A673 (cell line): Measurements from ENCODE around the gene MAN1A2. TPM values are rescaled to one million over a fixed set of nuclear protein-coding genes. Genes with fewer than 3 reads are reported as not detected.

Experiments
- BruUV-seq: library from RNA; stranded (reverse); fragments of 400-500 nt; replicated peaks from 2 replicates; lab custom pipeline; 2021; lab: Mats Ljungman, UMichigan
- CTCF ChIA-PET: fragments of 300-600 bp; sonication (Branson Sonifier 250); formaldehyde crosslinking; loops from one replicate; lab custom pipeline; 2022; ENCODE audit warnings: antibody characterized with exemption; lab: Charles Lee
- POLR2A ChIA-PET: fragments of 300-600 bp; sonication (Branson Sonifier 250); formaldehyde crosslinking; loops from one replicate; lab custom pipeline; 2022; ENCODE audit warnings: antibody characterized with exemption; ENCODE audit not compliant: low non-redundant PET; lab: Charles Lee
- DNase-seq: peaks from one replicate; pipeline ENCODE4 v3.0.0-alpha.2; 2015; ENCODE audit warnings: low spot score
- H3K27ac ChIP-seq: fragments of 200-600 bp; sonication (generic); 2 replicates; pipeline ENCODE4 v1.5.1; 2016; ENCODE audit warnings: mixed run types, low read depth, mild to moderate bottlenecking, mixed read lengths, antibody characterized with exemption, low read length; ENCODE audit not compliant: poor library complexity, severe bottlenecking
- H3K27me3 ChIP-seq: fragments of 200-600 bp; sonication (generic); replicated peaks from 2 replicates; pipeline ENCODE4 v1.6.1; 2017; ENCODE audit warnings: mixed run types, low read depth, mild to moderate bottlenecking, mixed read lengths, antibody characterized with exemption, low read length; ENCODE audit not compliant: insufficient read depth, poor library complexity
- H3K36me3 ChIP-seq: fragments of 200-600 bp; sonication (generic); 2 replicates; pipeline ENCODE4 v1.6.1; 2016; ENCODE audit warnings: mixed run types, mild to moderate bottlenecking, mixed read lengths, antibody characterized with exemption, low read length; ENCODE audit not compliant: insufficient read depth, poor library complexity, severe bottlenecking
- H3K4me1 ChIP-seq: fragments of 200-600 bp; sonication (generic); 2 replicates; pipeline ENCODE4 v1.6.1; 2017; ENCODE audit warnings: mixed run types, mild to moderate bottlenecking, mixed read lengths, antibody characterized with exemption, low read length; ENCODE audit not compliant: insufficient read depth, poor library complexity, severe bottlenecking
- H3K4me3 ChIP-seq: fragments of 200-600 bp; sonication (generic); 2 replicates; pipeline ENCODE4 v1.5.1; 2016; ENCODE audit warnings: low read depth, mixed run types, mild to moderate bottlenecking, mixed read lengths, low read length; ENCODE audit not compliant: poor library complexity, severe bottlenecking
- H3K9me3 ChIP-seq: fragments of 200-600 bp; sonication (generic); 2 replicates; pipeline ENCODE4 v1.6.1; 2016; ENCODE audit warnings: mixed run types, low read depth, mild to moderate bottlenecking, mixed read lengths, antibody characterized with exemption, low read length; ENCODE audit not compliant: poor library complexity, severe bottlenecking
- EZH2 ChIP-seq: fragments of 200-600 bp; sonication (generic); IDR thresholded peaks from 2 replicates; pipeline ENCODE4 v1.6.1; 2017; ENCODE audit warnings: borderline replicate concordance, low read depth, mild to moderate bottlenecking, mixed read lengths, antibody characterized with exemption, low read length; ENCODE audit not compliant: poor library complexity, severe bottlenecking
- intact Hi-C: fragments of 100-400 bp; cut with micrococcal nuclease; formaldehyde crosslinking; loops from one replicate; pipeline ENCODE4 v1.10.0; 2022; ENCODE audit not compliant: unreplicated experiment
- total RNA-seq: library from RNA; stranded (reverse); gene quantifications from 2 replicates; pipeline ENCODE4 v1.2.3, GENCODE V29; 2021
- TF ChIP-seq, protein P1 (sequence below): fragments of 300-800, 200-600 bp; sonication (generic); conservative IDR thresholded peaks from 2 replicates; pipeline ENCODE4 v1.5.1; 2017; ENCODE audit warnings: low read depth, mild to moderate bottlenecking, antibody characterized with exemption, low read length, moderate library complexity, mixed read lengths

Gene MAN1A2
- total RNA-seq, 1 experiment from 2014 or later, result 31.8 TPM

DNA sequence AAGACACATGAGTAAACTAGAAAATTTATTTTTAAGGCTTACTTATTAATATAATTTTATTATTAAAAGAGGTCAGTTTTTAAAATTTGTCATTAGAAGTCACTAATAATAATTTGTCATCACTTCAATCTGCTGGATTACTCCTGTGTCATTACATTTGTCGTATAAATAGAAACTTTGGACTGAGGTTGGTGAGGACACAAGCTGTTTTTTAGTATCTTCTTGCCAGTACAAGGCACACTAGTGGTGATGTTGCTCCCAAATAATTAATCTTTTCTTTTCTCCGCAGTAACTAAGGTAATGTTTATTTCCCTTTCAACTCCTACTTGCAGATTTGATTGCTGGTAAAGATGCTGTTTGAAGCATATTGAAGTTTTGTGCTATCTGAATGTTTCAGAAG lies 179.2 kb downstream of the MAN1A2 start:
- intact Hi-C loops, result no loop called here
- POLR2A ChIA-PET, result no interaction called here
- Histone ChIP-seq H3K4me1 (no peaks in the 10 kb centered on the region), H3K27ac (no peak overlapping the region), H3K4me3 (no peak overlapping the region), H3K9me3 (no peaks in the 10 kb centered on the region), H3K27me3 (no peaks in the 10 kb centered on the region), H3K36me3 (no peaks in the 10 kb centered on the region)
- CTCF ChIA-PET, result no interaction called here
- BruUV-seq, result no TSS peak
- no peak for DNase-seq
- TF ChIP-seq, protein P1, sequence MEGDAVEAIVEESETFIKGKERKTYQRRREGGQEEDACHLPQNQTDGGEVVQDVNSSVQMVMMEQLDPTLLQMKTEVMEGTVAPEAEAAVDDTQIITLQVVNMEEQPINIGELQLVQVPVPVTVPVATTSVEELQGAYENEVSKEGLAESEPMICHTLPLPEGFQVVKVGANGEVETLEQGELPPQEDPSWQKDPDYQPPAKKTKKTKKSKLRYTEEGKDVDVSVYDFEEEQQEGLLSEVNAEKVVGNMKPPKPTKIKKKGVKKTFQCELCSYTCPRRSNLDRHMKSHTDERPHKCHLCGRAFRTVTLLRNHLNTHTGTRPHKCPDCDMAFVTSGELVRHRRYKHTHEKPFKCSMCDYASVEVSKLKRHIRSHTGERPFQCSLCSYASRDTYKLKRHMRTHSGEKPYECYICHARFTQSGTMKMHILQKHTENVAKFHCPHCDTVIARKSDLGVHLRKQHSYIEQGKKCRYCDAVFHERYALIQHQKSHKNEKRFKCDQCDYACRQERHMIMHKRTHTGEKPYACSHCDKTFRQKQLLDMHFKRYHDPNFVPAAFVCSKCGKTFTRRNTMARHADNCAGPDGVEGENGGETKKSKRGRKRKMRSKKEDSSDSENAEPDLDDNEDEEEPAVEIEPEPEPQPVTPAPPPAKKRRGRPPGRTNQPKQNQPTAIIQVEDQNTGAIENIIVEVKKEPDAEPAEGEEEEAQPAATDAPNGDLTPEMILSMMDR, result no peak
- TF ChIP-seq EZH2, result no peak

DNA sequence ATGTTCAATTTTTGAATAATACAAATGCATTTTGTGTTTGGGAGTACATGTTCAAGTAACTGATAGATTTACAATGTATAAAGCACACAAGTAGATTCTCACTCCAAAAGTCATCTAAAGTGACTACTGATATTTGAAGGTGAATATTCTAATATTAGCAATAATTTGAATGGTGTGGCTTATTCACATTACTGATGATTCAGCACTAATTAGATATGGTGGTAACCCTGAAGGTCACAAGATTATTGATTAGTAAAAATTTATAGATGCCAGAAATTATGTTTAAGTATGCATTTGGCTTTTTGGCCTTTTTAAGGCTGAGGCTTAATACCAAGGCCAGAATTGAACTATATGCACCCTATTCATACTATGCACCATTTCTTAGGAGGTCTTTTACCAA lies 186.2 kb downstream of the MAN1A2 start:
- no peak for DNase-seq
- BruUV-seq, result no TSS peak
- intact Hi-C loops, result no loop called here
- ChIA-PET POLR2A (no interaction called here), CTCF (no interaction called here)
- Histone ChIP-seq H3K36me3 (no peaks in the 10 kb centered on the region), H3K27me3 (no peaks in the 10 kb centered on the region), H3K4me3 (no peak overlapping the region), H3K4me1 (no peaks in the 10 kb centered on the region), H3K27ac (no peak overlapping the region), H3K9me3 (no peaks in the 10 kb centered on the region)
- TF ChIP-seq, protein P1, result no peak
- no peak for TF ChIP-seq EZH2

DNA sequence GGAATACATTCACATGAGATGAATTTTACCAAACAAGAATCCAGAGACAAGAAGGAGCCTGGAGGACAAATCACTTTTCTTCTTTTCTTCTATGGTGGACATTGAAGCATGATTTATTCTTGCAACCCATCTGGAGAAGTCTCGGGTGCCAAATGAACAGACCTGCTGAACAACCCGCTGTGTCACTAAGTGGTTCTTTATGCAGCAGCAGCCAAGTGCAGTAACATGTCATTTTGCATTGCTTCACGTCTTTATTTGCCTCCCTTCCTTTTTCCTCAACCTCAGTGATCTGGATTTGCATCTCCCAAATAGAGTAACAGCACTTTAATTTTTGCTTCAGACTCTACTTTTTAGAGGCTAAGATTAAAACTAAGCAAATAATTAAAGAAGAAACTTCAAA lies 188.6 kb downstream of the MAN1A2 start:
- H3K4me3 ChIP-seq, result no peak overlapping the region
- no TSS peak for BruUV-seq
- no peaks in the 10 kb centered on the region for H3K36me3 ChIP-seq
- POLR2A ChIA-PET, result no interaction called here
- CTCF ChIA-PET, result no interaction called here
- intact Hi-C loops, result no loop called here
- DNase-seq, result no peak
- H3K27me3 ChIP-seq, result no peaks in the 10 kb centered on the region
- H3K9me3 ChIP-seq, result no peaks in the 10 kb centered on the region
- no peaks in the 10 kb centered on the region for H3K4me1 ChIP-seq
- no peak overlapping the region for H3K27ac ChIP-seq
- TF ChIP-seq EZH2, result no peak
- TF ChIP-seq, protein P1, result no peak
